Ishikawa (cell line): ENCODE data around the gene CNNM1.

Source experiments
- CEBPB ChIP-seq: IDR thresholded peaks from 2 replicates; pipeline ENCODE4 v1.6.1; 2012
- CREB1 ChIP-seq: IDR thresholded peaks from 2 replicates; pipeline ENCODE4 v1.6.1; 2012; ENCODE audit warnings: low read depth
- EGR1 ChIP-seq: IDR thresholded peaks from 2 replicates; pipeline ENCODE4 v1.6.1; 2012
- EP300 ChIP-seq: IDR thresholded peaks from 2 replicates; pipeline ENCODE4 v1.6.1; 2012; ENCODE audit warnings: borderline replicate concordance
- FOXM1 ChIP-seq: IDR thresholded peaks from 2 replicates; pipeline ENCODE4 v1.6.1; 2012; ENCODE audit warnings: low read depth, borderline replicate concordance
- NFIC ChIP-seq: IDR thresholded peaks from 2 replicates; pipeline ENCODE4 v1.6.1; 2012
- RAD21 ChIP-seq: IDR thresholded peaks from 2 replicates; pipeline ENCODE4 v1.6.1; 2012; ENCODE audit warnings: low read depth
- TAF1 ChIP-seq: IDR thresholded peaks from 2 replicates; pipeline ENCODE4 v1.6.1; 2012; ENCODE audit warnings: low read depth, mild to moderate bottlenecking
- TCF12 ChIP-seq: IDR thresholded peaks from 2 replicates; pipeline ENCODE4 v1.6.1; 2012; ENCODE audit warnings: low read depth
- TEAD4 ChIP-seq: IDR thresholded peaks from 2 replicates; pipeline ENCODE4 v1.6.1; 2012
- USF1 ChIP-seq: IDR thresholded peaks from 2 replicates; pipeline ENCODE4 v1.6.1; 2012
- YY1 ChIP-seq: IDR thresholded peaks from 2 replicates; pipeline ENCODE4 v1.6.1; 2012; ENCODE audit warnings: low read depth
- ZBTB7A ChIP-seq: IDR thresholded peaks from 2 replicates; pipeline ENCODE4 v1.6.1; 2012; ENCODE audit warnings: low read depth
- TF ChIP-seq, protein P1 (sequence below): IDR thresholded peaks from 2 replicates; pipeline ENCODE4 v1.6.1; 2012
- TF ChIP-seq, protein P2 (sequence below): IDR thresholded peaks from 2 replicates; pipeline ENCODE4 v1.6.1; 2012; ENCODE audit warnings: low read depth, mild to moderate bottlenecking

The CNNM1 gene

GRCh38 chr10:99353182-99353581, 24.0 kb downstream of the CNNM1 start:
- TF ChIP-seq CREB1 (no peak), TEAD4 (no peak), CEBPB (no peak), ZBTB7A (no peak), NFIC (no peak), USF1 (no peak), YY1 (no peak)
- TF ChIP-seq, protein P1, sequence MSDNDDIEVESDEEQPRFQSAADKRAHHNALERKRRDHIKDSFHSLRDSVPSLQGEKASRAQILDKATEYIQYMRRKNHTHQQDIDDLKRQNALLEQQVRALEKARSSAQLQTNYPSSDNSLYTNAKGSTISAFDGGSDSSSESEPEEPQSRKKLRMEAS, result no peak

- TF ChIP-seq YY1 (no peak), EGR1 (no peak), CEBPB (no peak)
- TF ChIP-seq, protein P2, sequence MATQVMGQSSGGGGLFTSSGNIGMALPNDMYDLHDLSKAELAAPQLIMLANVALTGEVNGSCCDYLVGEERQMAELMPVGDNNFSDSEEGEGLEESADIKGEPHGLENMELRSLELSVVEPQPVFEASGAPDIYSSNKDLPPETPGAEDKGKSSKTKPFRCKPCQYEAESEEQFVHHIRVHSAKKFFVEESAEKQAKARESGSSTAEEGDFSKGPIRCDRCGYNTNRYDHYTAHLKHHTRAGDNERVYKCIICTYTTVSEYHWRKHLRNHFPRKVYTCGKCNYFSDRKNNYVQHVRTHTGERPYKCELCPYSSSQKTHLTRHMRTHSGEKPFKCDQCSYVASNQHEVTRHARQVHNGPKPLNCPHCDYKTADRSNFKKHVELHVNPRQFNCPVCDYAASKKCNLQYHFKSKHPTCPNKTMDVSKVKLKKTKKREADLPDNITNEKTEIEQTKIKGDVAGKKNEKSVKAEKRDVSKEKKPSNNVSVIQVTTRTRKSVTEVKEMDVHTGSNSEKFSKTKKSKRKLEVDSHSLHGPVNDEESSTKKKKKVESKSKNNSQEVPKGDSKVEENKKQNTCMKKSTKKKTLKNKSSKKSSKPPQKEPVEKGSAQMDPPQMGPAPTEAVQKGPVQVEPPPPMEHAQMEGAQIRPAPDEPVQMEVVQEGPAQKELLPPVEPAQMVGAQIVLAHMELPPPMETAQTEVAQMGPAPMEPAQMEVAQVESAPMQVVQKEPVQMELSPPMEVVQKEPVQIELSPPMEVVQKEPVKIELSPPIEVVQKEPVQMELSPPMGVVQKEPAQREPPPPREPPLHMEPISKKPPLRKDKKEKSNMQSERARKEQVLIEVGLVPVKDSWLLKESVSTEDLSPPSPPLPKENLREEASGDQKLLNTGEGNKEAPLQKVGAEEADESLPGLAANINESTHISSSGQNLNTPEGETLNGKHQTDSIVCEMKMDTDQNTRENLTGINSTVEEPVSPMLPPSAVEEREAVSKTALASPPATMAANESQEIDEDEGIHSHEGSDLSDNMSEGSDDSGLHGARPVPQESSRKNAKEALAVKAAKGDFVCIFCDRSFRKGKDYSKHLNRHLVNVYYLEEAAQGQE, result no peak
Measured at GRCh38 chr10:99357691-99358090, 28.5 kb downstream of the CNNM1 start.

- TF ChIP-seq, protein P1, result no peak
- TF ChIP-seq USF1 (no peak), TAF1 (no peak), FOXM1 (no peak), EP300 (no peak), CREB1 (no peak), TEAD4 (no peak), ZBTB7A (no peak), NFIC (no peak), TCF12 (no peak), RAD21 (no peak), YY1 (no peak), EGR1 (no peak), CEBPB (no peak)
- TF ChIP-seq, protein P2, result no peak
Measured at GRCh38 chr10:99358101-99358500, 28.9 kb downstream of the CNNM1 start.

DNA sequence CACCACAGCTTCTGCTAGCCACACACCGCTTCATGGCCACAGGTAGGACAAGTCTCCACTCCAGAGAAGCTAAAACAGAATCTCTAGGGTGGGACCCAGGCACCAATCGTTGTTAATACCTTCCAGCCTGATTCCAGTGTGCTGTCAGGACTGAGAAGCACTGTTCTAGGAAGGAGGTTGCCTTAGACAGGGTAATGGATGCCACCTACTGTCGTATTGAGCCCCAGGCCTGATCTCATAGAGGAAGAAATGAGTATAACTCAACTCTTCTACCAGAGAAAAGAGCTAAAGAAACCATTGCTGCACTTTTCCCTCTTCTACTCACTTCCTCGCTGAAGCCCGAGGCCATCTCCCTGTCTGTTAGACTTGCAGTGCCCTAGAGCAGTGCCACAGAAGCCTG, 31.8 kb downstream of the CNNM1 start:
- no peak for TF ChIP-seq YY1

GRCh38 chr10:99364125-99364524, 35.0 kb downstream of the CNNM1 start:
- TF ChIP-seq TAF1, result no peak
- no peak for TF ChIP-seq ZBTB7A
- TF ChIP-seq CEBPB, result no peak

- TF ChIP-seq ZBTB7A (no peak), YY1 (no peak), CEBPB (no peak), TAF1 (no peak), USF1 (no peak), TCF12 (no peak), EGR1 (no peak), NFIC (no peak), TEAD4 (no peak), CREB1 (no peak), RAD21 (no peak), EP300 (no peak)
- TF ChIP-seq, protein P2, result no peak
- TF ChIP-seq, protein P1, result no peak
Measured at GRCh38 chr10:99365311-99365710, 36.2 kb downstream of the CNNM1 start.
